K562 (cell line): Measurements from ENCODE around the gene CLCN6. TPM values are rescaled to one million over a fixed set of nuclear protein-coding genes. Genes with fewer than 3 reads are reported as not detected.
A peak's percentile ranks its signal among the peaks of the same experiment; 100 is the strongest.

Experiments
- BHLHE40 ChIP-seq: IDR thresholded peaks from 2 replicates; pipeline ENCODE4 v1.6.1; 2011; ENCODE audit warnings: low read length, improper control_type of control experiment
- CAMTA2 ChIP-seq: fragments of 250-450 bp; sonication (Bioruptor Pico); conservative IDR thresholded peaks from 2 replicates; pipeline ENCODE4 v1.5.1; 2022
- ETV6 ChIP-seq, 3 experiments: fragments of 150-350 bp in 1 of 3; sonication (generic) in 1 of 3; formaldehyde crosslinking in 1 of 3; IDR thresholded peaks; 2 replicates each; pipeline versions ENCODE4 v1.6.1 to v1.8.0; 2014 to 2022; ENCODE audit warnings: borderline replicate concordance in 2 of 3, low read depth in 2 of 3, antibody characterized with exemption in 1 of 3, low read length in 1 of 3, mild to moderate bottlenecking in 1 of 3, missing genetic modification reagents in 1 of 3
- KAT7 ChIP-seq: sonication (generic); formaldehyde crosslinking; IDR thresholded peaks from 2 replicates; pipeline ENCODE4 v1.8.0; 2022; ENCODE audit warnings: missing genetic modification reagents, mild to moderate bottlenecking, borderline replicate concordance
- MTA3 ChIP-seq: fragments of 450-650 bp; formaldehyde crosslinking; IDR thresholded peaks from 2 replicates; pipeline ENCODE4 v1.6.1; 2017; ENCODE audit warnings: mild to moderate bottlenecking, borderline replicate concordance
- MYNN ChIP-seq, 2 experiments: sonication (generic); formaldehyde crosslinking in 1 of 2; IDR thresholded peaks; 2 replicates each; pipeline versions ENCODE4 v1.5.0 to v1.6.1; 2016 to 2020; ENCODE audit warnings: antibody characterized with exemption in 1 of 2, missing genetic modification reagents in 1 of 2
- RBM14 ChIP-seq: fragments of 200-400 bp; formaldehyde crosslinking; IDR thresholded peaks from 2 replicates; pipeline ENCODE4 v1.6.1; 2018; ENCODE audit warnings: low read depth, mild to moderate bottlenecking, low read length, moderate library complexity, borderline replicate concordance; ENCODE audit not compliant: insufficient read depth
- SNRNP70 ChIP-seq: fragments of 200-400 bp; formaldehyde crosslinking; optimal IDR thresholded peaks from 2 replicates; pipeline ENCODE3; 2017; ENCODE audit warnings: low read depth, low read length
- TRIM28 ChIP-seq: fragments of 450-650 bp; IDR thresholded peaks from 2 replicates; pipeline ENCODE4 v1.6.1; 2017
- ZBTB7A ChIP-seq: IDR thresholded peaks from 2 replicates; pipeline ENCODE4 v1.6.1; 2011; ENCODE audit warnings: low read depth, mild to moderate bottlenecking, low read length, moderate library complexity, borderline replicate concordance; ENCODE audit not compliant: control insufficient read depth
- ZKSCAN1 ChIP-seq: fragments of 150-350 bp; IDR thresholded peaks from 2 replicates; pipeline ENCODE4 v1.6.1; 2016; ENCODE audit warnings: low read depth, low read length
- ZNF121 ChIP-seq: sonication (generic); formaldehyde crosslinking; conservative IDR thresholded peaks from 2 replicates; pipeline ENCODE4 v1.8.0; 2022; ENCODE audit warnings: missing genetic modification reagents
- ZNF3 ChIP-seq: fragments of 250-450 bp; sonication (Bioruptor Pico); IDR thresholded peaks from 2 replicates; pipeline ENCODE4 v1.5.0; 2021; ENCODE audit warnings: mild to moderate bottlenecking, moderate library complexity
- polyA plus RNA-seq, 8 experiments: library from polyadenylated mRNA; depleted of rRNA in 4 of 8; stranded (reverse) in 5 of 8; unstranded in 3 of 8; fragments of >200 nt; fragmentation: Nextera tagmentation in 2 of 8; fragmentation: Illumina TruSeq in 1 of 8; extraction: Ambion mirVana in 2 of 8; extraction: Trizol in 1 of 8; gene quantifications; 2 replicates each; pipeline versions ENCODE4 v1.2.1 to v1.2.3, GENCODE V29; 2011 to 2014; ENCODE audit warnings: inconsistent platforms in 1 of 8, missing spikeins in 1 of 8
- total RNA-seq, 7 experiments: library from RNA; depleted of rRNA in 6 of 7; stranded (reverse); fragments of >200 nt in 6 of 7; fragmentation: Illumina TruSeq in 2 of 7; extraction: Trizol in 2 of 7; gene quantifications; 2 replicates each; pipeline versions ENCODE4 v1.2.1 to v1.2.3, GENCODE V29; 2011 to 2021; ENCODE audit warnings: low replicate concordance in 1 of 7
- TF ChIP-seq, protein P1 (sequence below): sonication (generic); formaldehyde crosslinking; IDR thresholded peaks from 2 replicates; pipeline ENCODE4 v1.9.0; 2022; ENCODE audit warnings: mild to moderate bottlenecking, missing genetic modification reagents
- TF ChIP-seq, protein P2 (sequence below): IDR thresholded peaks from 2 replicates; pipeline ENCODE4 v1.6.1; 2014; ENCODE audit warnings: antibody characterized with exemption
- TF ChIP-seq, protein P3 (sequence below): fragments of 250-450 bp; sonication (Bioruptor Pico); IDR thresholded peaks from 2 replicates; pipeline ENCODE4 v1.4.0; 2020; ENCODE audit warnings: mild to moderate bottlenecking, moderate library complexity, borderline replicate concordance
- TF ChIP-seq, protein P4 (sequence below): fragments of 450-650 bp; formaldehyde crosslinking; IDR thresholded peaks from 2 replicates; pipeline ENCODE4 v1.4.0; 2020; ENCODE audit warnings: mild to moderate bottlenecking, moderate library complexity
- TF ChIP-seq, protein P5 (sequence below): fragments of 450-650 bp; conservative IDR thresholded peaks from 2 replicates; pipeline ENCODE4 v1.6.1; 2016; ENCODE audit warnings: missing genetic modification characterization, low read depth, mild to moderate bottlenecking, missing compliant biosample characterization, moderate library complexity

The CLCN6 gene
- total and polyA plus RNA-seq, 9 of the 15 experiments (the other 6 are each of a cell fraction or from before 2014, with no cell fraction given) = 2.0 to 21.8 (median 13.6) TPM

DNA sequence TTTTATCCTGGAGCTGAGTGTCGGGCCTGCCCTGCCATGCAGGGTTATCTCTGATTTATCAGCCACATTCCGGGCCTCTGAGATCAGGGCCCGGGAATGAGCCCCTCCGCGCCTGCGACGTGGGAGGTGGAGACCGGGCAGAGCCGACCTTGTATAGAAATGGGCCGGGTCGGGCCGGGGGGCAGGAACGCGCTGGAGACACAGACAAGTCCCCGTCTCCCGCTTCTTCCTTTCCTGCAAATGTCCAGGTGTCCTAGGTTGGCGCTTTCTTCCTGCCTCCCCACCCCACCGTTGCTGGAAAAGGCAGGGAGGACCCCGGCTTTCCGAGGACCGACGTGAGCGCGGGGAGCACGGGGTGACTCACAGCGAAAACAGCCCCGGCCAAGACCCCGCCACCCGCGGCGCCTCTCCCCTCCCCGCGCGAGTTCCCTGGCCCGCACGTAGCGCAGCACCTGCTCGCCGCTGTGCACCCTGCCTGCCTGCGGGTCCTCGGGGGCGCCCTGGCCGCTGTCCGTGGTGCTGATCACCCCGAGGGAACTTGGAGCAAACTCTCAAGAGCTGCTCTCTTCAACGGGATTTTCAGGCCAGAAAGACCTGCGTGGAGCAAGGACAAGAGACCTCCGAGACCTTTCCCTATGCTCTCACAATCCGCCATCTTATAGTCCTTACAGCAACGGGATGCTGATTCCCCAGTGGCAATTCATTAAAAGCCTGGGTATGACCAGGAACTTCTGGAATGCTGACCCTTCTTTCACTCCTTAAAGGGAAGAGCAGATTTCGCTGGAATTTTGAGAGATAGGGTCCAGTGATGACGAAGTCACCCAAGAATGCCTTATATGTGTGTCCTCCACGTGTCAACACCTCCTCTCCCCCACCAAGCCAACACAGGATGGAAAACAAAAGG lies 53.2 kb downstream of the CLCN6 start (continued):
- no peak for TF ChIP-seq SNRNP70
- peak; percentile 56; the same call in 1 of the 2 replicates for TF ChIP-seq BHLHE40
- TF ChIP-seq KAT7 (CRISPR knock-in tag) = peak; percentile 94; the same call in 1 of the 2 replicates
- peak; percentile 15; the same call in 1 of the 2 replicates for TF ChIP-seq MYNN (IDR thresholded peaks at IDR 0.05)
- peak; percentile 76 for TF ChIP-seq MYNN (CRISPR knock-in tag; IDR thresholded peaks at IDR 0.05)
- TF ChIP-seq ZNF121 (CRISPR knock-in tag) = no peak
- TF ChIP-seq, protein P1, sequence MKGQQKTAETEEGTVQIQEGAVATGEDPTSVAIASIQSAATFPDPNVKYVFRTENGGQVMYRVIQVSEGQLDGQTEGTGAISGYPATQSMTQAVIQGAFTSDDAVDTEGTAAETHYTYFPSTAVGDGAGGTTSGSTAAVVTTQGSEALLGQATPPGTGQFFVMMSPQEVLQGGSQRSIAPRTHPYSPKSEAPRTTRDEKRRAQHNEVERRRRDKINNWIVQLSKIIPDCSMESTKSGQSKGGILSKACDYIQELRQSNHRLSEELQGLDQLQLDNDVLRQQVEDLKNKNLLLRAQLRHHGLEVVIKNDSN (CRISPR knock-in tag) = peak; percentile 55
- TF ChIP-seq, protein P2, sequence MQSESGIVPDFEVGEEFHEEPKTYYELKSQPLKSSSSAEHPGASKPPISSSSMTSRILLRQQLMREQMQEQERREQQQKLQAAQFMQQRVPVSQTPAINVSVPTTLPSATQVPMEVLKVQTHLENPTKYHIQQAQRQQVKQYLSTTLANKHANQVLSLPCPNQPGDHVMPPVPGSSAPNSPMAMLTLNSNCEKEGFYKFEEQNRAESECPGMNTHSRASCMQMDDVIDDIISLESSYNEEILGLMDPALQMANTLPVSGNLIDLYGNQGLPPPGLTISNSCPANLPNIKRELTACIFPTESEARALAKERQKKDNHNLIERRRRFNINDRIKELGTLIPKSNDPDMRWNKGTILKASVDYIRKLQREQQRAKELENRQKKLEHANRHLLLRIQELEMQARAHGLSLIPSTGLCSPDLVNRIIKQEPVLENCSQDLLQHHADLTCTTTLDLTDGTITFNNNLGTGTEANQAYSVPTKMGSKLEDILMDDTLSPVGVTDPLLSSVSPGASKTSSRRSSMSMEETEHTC = no peak
- no peak for TF ChIP-seq ETV6 (IDR thresholded peaks at IDR 0.05; ENCODE audit: borderline replicate concordance in 1 of 2, low read depth in 2 of 2, low read length in 1 of 2)
- 0 out of 2 replicates have a peak, but pooled peaks have one; percentile 88 for TF ChIP-seq ETV6 (CRISPR knock-in tag; IDR thresholded peaks at IDR 0.05; ENCODE audit: borderline replicate concordance)
- TF ChIP-seq, protein P3, sequence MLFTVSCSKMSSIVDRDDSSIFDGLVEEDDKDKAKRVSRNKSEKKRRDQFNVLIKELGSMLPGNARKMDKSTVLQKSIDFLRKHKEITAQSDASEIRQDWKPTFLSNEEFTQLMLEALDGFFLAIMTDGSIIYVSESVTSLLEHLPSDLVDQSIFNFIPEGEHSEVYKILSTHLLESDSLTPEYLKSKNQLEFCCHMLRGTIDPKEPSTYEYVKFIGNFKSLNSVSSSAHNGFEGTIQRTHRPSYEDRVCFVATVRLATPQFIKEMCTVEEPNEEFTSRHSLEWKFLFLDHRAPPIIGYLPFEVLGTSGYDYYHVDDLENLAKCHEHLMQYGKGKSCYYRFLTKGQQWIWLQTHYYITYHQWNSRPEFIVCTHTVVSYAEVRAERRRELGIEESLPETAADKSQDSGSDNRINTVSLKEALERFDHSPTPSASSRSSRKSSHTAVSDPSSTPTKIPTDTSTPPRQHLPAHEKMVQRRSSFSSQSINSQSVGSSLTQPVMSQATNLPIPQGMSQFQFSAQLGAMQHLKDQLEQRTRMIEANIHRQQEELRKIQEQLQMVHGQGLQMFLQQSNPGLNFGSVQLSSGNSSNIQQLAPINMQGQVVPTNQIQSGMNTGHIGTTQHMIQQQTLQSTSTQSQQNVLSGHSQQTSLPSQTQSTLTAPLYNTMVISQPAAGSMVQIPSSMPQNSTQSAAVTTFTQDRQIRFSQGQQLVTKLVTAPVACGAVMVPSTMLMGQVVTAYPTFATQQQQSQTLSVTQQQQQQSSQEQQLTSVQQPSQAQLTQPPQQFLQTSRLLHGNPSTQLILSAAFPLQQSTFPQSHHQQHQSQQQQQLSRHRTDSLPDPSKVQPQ (CRISPR knock-in tag) = no peak
- TF ChIP-seq, protein P4, sequence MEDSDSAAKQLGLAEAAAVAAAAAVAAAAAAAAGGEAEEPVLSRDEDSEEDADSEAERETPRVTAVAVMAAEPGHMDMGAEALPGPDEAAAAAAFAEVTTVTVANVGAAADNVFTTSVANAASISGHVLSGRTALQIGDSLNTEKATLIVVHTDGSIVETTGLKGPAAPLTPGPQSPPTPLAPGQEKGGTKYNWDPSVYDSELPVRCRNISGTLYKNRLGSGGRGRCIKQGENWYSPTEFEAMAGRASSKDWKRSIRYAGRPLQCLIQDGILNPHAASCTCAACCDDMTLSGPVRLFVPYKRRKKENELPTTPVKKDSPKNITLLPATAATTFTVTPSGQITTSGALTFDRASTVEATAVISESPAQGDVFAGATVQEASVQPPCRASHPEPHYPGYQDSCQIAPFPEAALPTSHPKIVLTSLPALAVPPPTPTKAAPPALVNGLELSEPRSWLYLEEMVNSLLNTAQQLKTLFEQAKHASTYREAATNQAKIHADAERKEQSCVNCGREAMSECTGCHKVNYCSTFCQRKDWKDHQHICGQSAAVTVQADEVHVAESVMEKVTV = no peak
- no peak for TF ChIP-seq RBM14
- no peak for TF ChIP-seq TRIM28
- TF ChIP-seq MTA3 = 0 out of 2 replicates have a peak, but pooled peaks have one; percentile 33
- 0 out of 2 replicates have a peak, but pooled peaks have one; percentile 14 for TF ChIP-seq ZKSCAN1
- no peak for TF ChIP-seq CAMTA2
- no peak for TF ChIP-seq ZNF3 (CRISPR knock-in tag)
- TF ChIP-seq ZBTB7A = peak; percentile 99
- TF ChIP-seq, protein P5, sequence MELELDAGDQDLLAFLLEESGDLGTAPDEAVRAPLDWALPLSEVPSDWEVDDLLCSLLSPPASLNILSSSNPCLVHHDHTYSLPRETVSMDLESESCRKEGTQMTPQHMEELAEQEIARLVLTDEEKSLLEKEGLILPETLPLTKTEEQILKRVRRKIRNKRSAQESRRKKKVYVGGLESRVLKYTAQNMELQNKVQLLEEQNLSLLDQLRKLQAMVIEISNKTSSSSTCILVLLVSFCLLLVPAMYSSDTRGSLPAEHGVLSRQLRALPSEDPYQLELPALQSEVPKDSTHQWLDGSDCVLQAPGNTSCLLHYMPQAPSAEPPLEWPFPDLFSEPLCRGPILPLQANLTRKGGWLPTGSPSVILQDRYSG (tag) = peak; percentile 60; the same call in 1 of the 2 replicates
